HS-5 (cell line): ENCODE measurements around the gene FLCN.
"Not testable (repeated sequence)": the region's sequence is repeated elsewhere in the genome, so short reads cannot be mapped to it uniquely, and the experiment has no call there.

ENCODE experiments used
- DNase-seq: peaks from one replicate; pipeline ENCODE4 v3.0.0-alpha.2; 2012; ENCODE audit warnings: low read depth

FLCN gene

GRCh38 chr17:17186051-17186450, 50.9 kb downstream of the FLCN start:
- no peak for DNase-seq

- not testable (repeated sequence) for DNase-seq
Measured at GRCh38 chr17:17184985-17185757, 51.8 kb downstream of the FLCN start.

- DNase-seq, result no peak
Measured at GRCh38 chr17:17183744-17184143, 53.2 kb downstream of the FLCN start.

- DNase-seq, result no peak
Measured at GRCh38 chr17:17182598-17183136, 54.3 kb downstream of the FLCN start.

- DNase-seq, result no peak
Measured at GRCh38 chr17:17181666-17182597, 55.0 kb downstream of the FLCN start.

GRCh38 chr17:17180741-17181525, 56.0 kb downstream of the FLCN start:
- no peak for DNase-seq

- no peak for DNase-seq
Measured at GRCh38 chr17:17180141-17180603, 56.8 kb downstream of the FLCN start.

- DNase-seq, result no peak
Measured at GRCh38 chr17:17179371-17179827, 57.6 kb downstream of the FLCN start.

- no peak for DNase-seq
Measured at GRCh38 chr17:17177176-17177575, 59.8 kb downstream of the FLCN start.

- no peak for DNase-seq
Measured at GRCh38 chr17:17176341-17176740, 60.6 kb downstream of the FLCN start.

- no peak for DNase-seq
Measured at GRCh38 chr17:17175917-17176316, 61.1 kb downstream of the FLCN start.

GRCh38 chr17:17175340-17175739, 61.6 kb downstream of the FLCN start:
- no peak for DNase-seq

GRCh38 chr17:17173921-17174320, 63.0 kb downstream of the FLCN start:
- DNase-seq, result no peak

GRCh38 chr17:17172990-17173389, 64.0 kb downstream of the FLCN start:
- DNase-seq, result no peak

- no peak for DNase-seq
Measured at GRCh38 chr17:17172001-17172939, 64.7 kb downstream of the FLCN start.

GRCh38 chr17:17171186-17171585, 65.8 kb downstream of the FLCN start:
- no peak for DNase-seq

- no peak for DNase-seq
Measured at GRCh38 chr17:17170346-17170985, 66.5 kb downstream of the FLCN start.

GRCh38 chr17:17169396-17169795, 67.6 kb downstream of the FLCN start:
- no peak for DNase-seq

GRCh38 chr17:17168401-17168800, 68.6 kb downstream of the FLCN start:
- DNase-seq, result no peak

- DNase-seq, result no peak
Measured at GRCh38 chr17:17167986-17168385, 69.0 kb downstream of the FLCN start.
